ENCODE measurements around the gene CAPZA2.

The CAPZA2 gene

GRCh38 chr7:116969371-116969902 is 107.0 kb downstream of the CAPZA2 start:
- POLR2A ChIA-PET: no interaction called here

More at GRCh38 chr7:116969371-116969902, 107.0 kb downstream of the CAPZA2 start:
- Histone ChIP-seq H3K9me3 (ENCODE audit: control insufficient read depth, insufficient read depth, low read depth, low read length) (no peaks in the 10 kb centered on the region), H3K4me1 (ENCODE audit: control insufficient read depth, insufficient read depth, low read length) (no peaks in the 10 kb centered on the region), H3K36me3 (ENCODE audit: control insufficient read depth in 2 of 2, insufficient read depth in 1 of 2, low read length in 2 of 2) (no peaks in the 10 kb centered on the region), H3K4me3 (ENCODE audit: low read depth, low read length) (no peak overlapping the region), H3K27ac (ENCODE audit: extremely low read depth, low read depth, low read length) (no peak overlapping the region)
- TF ChIP-seq ZFP3 (tag by site-specific recombination; IDR thresholded peaks at IDR 0.05; ENCODE audit: low read depth) (no peak), ZNF133 (tag by site-specific recombination; IDR thresholded peaks at IDR 0.05) (no peak), ZNF768 (tag by site-specific recombination; IDR thresholded peaks at IDR 0.05) (no peak), SP2 (tag by site-specific recombination; IDR thresholded peaks at IDR 0.05) (no peak), GLIS2 (tag by site-specific recombination; IDR thresholded peaks at IDR 0.05) (no peak), ZNF548 (tag by site-specific recombination; IDR thresholded peaks at IDR 0.05) (no peak), REPIN1 (tag by site-specific recombination; IDR thresholded peaks at IDR 0.05; ENCODE audit: low read depth) (no peak), ZNF394 (tag by site-specific recombination; IDR thresholded peaks at IDR 0.05; ENCODE audit: borderline replicate concordance) (no peak), ZNF132 (tag by site-specific recombination; IDR thresholded peaks at IDR 0.05; ENCODE audit: borderline replicate concordance) (no peak), ZNF292 (tag by site-specific recombination; IDR thresholded peaks at IDR 0.05; ENCODE audit: borderline replicate concordance, low read depth) (no peak), CTCF (tag by site-specific recombination; IDR thresholded peaks at IDR 0.05) (no peak), ZFP41 (tag by site-specific recombination; IDR thresholded peaks at IDR 0.05; ENCODE audit: borderline replicate concordance) (no peak), ZNF660 (tag by site-specific recombination; IDR thresholded peaks at IDR 0.05) (no peak), ZNF423 (tag by site-specific recombination; IDR thresholded peaks at IDR 0.05) (no peak), ZSCAN16 (tag by site-specific recombination; IDR thresholded peaks at IDR 0.05) (no peak), ZNF335 (tag by site-specific recombination; conservative IDR thresholded peaks at IDR 0.05) (no peak)
- TF ChIP-seq, protein P1, sequence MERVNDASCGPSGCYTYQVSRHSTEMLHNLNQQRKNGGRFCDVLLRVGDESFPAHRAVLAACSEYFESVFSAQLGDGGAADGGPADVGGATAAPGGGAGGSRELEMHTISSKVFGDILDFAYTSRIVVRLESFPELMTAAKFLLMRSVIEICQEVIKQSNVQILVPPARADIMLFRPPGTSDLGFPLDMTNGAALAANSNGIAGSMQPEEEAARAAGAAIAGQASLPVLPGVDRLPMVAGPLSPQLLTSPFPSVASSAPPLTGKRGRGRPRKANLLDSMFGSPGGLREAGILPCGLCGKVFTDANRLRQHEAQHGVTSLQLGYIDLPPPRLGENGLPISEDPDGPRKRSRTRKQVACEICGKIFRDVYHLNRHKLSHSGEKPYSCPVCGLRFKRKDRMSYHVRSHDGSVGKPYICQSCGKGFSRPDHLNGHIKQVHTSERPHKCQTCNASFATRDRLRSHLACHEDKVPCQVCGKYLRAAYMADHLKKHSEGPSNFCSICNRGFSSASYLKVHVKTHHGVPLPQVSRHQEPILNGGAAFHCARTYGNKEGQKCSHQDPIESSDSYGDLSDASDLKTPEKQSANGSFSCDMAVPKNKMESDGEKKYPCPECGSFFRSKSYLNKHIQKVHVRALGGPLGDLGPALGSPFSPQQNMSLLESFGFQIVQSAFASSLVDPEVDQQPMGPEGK (tag by site-specific recombination; IDR thresholded peaks at IDR 0.05): no peak
- TF ChIP-seq, protein P2, sequence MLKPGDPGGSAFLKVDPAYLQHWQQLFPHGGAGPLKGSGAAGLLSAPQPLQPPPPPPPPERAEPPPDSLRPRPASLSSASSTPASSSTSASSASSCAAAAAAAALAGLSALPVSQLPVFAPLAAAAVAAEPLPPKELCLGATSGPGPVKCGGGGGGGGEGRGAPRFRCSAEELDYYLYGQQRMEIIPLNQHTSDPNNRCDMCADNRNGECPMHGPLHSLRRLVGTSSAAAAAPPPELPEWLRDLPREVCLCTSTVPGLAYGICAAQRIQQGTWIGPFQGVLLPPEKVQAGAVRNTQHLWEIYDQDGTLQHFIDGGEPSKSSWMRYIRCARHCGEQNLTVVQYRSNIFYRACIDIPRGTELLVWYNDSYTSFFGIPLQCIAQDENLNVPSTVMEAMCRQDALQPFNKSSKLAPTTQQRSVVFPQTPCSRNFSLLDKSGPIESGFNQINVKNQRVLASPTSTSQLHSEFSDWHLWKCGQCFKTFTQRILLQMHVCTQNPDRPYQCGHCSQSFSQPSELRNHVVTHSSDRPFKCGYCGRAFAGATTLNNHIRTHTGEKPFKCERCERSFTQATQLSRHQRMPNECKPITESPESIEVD (tag by site-specific recombination; IDR thresholded peaks at IDR 0.05): no peak
- TF ChIP-seq, protein P3, sequence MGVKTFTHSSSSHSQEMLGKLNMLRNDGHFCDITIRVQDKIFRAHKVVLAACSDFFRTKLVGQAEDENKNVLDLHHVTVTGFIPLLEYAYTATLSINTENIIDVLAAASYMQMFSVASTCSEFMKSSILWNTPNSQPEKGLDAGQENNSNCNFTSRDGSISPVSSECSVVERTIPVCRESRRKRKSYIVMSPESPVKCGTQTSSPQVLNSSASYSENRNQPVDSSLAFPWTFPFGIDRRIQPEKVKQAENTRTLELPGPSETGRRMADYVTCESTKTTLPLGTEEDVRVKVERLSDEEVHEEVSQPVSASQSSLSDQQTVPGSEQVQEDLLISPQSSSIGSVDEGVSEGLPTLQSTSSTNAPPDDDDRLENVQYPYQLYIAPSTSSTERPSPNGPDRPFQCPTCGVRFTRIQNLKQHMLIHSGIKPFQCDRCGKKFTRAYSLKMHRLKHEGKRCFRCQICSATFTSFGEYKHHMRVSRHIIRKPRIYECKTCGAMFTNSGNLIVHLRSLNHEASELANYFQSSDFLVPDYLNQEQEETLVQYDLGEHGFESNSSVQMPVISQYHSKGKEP (tag by site-specific recombination; IDR thresholded peaks at IDR 0.05): no peak
- TF ChIP-seq, protein P4, sequence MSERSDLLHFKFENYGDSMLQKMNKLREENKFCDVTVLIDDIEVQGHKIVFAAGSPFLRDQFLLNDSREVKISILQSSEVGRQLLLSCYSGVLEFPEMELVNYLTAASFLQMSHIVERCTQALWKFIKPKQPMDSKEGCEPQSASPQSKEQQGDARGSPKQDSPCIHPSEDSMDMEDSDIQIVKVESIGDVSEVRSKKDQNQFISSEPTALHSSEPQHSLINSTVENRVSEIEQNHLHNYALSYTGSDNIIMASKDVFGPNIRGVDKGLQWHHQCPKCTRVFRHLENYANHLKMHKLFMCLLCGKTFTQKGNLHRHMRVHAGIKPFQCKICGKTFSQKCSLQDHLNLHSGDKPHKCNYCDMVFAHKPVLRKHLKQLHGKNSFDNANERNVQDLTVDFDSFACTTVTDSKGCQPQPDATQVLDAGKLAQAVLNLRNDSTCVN (tag by site-specific recombination; optimal IDR thresholded peaks at IDR 0.05): no peak
- CTCF ChIA-PET: interaction anchor here (1.2 kb wide), 1 partner anchor 15 kb away, joined by 3 read pairs; no protein-coding TSS in a partner anchor

Measured in HEK293 (cell line).